HG03354 (cell line): ENCODE data around the gene CBLC.

ENCODE experiments used
- ATAC-seq: cut with Tn5 transposase; IDR thresholded peaks from one replicate; pipeline ENCODE4 v1.9.1; 2021; ENCODE audit warnings: mild to moderate bottlenecking; ENCODE audit not compliant: unreplicated experiment, poor library complexity, severe bottlenecking

The CBLC gene

GRCh38 chr19:44777715-44778347 lies at the start of gene CBLC:
TSS of gene CBLC (plus strand) at chr19:44777890. CDS start at chr19:44777932, 42 bp downstream.
- ATAC-seq = no peak

DNA sequence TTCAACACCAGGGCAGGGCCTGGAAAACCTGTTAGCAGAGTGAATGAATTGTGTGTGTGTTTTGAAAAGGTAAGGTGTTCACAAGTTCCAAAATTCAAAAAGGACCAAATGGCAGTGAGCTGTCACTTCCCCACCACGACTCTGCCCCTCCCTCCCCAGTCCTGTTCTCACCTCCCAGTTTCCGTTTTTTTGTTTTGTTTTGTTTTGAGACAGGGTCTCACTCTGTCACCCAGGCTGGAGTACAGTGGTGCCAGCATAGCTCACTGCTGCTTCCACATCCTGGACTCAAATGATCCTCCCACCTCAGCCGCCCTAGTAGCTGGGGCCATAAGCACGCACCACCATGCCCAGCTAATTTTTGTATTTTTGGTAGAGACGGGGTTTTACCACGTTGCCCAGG lies 49.5 kb upstream of the CBLC start:
- ATAC-seq = no peak

GRCh38 chr19:44729516-44730033 lies 48.1 kb upstream of the CBLC start:
- no peak for ATAC-seq

- ATAC-seq = no peak
Measured at GRCh38 chr19:44731081-44731480, 46.6 kb upstream of the CBLC start.

- ATAC-seq = no peak
Measured at GRCh38 chr19:44731622-44732021, 46.1 kb upstream of the CBLC start.

DNA sequence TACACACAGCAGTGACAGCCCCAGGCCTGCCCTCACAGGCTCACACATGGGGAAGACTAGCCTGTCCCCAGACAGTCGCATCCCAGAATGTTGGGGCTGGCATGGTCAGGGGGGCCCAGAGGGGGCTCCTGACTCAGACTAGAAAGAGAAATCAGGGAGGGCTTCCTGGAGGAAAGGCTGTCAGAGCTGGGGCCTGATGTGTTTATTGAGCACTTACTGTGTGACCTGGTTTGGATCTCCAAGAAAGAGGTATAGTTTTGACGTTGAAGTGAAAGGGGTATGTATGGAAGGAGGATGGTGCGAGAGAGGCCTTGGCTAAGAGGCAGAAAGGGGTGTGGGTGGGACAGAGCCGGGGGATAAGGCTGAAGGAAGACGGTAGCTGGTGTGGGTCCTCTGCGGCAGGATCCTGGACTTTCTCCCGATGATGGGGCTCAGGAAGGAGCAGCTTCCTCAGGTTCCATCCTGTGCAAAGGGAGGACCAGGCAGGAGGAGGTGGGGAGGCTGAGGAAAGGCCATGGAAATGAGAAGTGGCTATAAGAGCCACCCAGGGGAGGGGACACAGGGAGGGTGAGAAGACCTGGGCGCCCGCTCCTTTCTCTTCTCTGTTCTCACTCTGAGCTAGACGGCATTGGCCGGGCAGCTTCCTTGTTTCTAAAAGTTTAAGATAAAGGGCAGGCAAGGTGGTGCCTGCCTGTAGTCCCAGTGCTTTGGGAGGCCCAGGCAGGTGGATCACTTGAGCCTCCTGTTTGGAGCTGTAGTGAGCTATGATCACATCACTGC lies 45.3 kb upstream of the CBLC start:
- ATAC-seq = no peak

DNA sequence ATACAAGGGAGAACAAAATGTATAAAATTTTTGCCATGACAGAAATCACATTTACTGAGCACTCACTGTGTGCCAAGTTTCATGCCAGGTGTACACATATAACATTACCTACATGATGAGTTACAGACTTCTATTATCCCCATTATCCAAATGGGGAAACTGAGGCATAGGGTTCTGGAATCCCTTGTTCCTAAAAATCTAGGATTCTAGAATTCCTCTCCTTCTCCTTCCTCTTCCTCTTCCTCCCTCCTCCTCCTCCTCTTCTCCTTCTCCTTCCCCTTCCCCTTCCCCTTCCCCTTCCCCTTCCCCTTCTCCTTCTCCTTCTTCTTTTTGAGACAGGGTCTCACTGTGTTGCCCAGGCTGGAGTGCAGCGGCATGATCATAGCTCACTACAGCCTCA lies 43.3 kb upstream of the CBLC start:
- no peak for ATAC-seq

DNA sequence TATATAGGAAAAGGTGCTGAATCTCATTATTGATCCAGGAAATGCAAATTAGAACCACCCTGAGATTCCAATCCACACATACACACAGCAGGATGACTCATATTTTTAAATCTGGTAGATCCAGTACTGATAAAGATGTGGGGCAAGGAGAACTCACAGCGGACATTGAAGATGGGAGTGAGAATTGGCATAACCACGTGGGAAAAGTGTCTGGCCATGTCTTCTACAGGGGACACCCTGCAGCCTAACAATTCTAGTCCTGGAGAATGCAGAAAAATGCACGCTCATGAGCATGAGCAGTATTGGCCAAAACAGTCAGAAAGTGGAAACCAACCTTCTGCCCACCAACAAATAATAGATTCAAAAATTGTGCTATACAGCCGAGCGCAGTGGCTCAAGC lies 42.7 kb upstream of the CBLC start:
- no peak for ATAC-seq

DNA sequence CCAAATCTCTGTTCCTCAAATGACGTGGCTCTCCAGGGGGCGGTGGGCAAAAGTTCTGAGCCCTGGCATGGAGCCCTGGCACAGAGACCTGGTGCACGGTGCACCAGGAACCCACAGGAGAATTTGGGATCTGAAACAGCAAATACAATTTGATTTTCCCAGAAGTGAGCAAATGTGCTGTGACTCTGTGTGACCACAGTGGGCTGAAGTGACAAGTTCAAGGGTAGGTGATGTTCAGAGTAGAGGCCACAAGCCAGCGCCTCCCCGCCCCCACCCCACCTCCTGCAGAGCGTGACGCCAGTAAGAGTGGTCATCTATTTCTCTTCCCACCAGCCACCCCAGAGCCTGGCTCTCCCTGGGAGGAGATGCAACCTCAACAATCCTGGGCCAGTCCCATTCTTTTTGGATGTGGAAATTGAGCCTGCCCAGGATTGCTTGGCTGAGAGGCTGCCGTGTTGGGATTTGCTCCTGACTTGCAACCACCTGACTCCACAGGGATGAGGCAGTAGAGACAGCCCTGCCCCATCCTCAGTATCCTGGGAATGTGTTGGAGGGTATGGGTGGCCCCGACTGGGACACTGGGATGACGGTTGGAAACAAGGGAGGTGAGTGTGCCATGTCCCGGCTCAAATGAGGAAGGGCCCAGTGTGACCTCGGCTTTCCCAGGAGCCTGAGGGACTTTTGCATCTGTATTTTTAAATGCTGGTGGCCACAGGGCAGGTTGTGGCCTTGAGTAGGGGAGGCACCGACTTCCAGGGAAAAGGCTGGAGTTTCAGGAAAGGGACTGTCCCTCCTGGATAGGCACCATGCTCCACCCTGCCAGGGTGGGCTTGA lies 40.2 kb upstream of the CBLC start:
- no peak for ATAC-seq

DNA sequence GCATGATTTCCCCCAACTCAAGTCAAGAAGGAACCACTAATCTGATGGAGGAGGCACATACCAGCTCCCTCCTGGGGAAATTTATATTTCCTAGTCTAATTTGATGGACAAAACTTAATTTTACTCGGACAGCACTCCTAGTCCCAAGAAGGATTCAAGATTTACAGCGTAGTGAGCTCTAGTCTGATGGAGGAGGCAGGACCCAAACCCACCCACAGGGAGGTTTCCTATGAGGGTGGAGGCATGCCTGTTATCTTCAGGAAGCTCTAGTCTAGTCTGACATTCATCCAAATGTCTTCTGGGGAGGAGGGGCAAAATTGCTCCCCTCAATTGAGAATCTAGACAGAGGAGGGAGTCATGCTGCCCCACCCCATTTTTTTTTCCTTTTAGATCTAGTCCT lies 39.6 kb upstream of the CBLC start:
- no peak for ATAC-seq

- ATAC-seq = no peak
Measured at GRCh38 chr19:44738603-44739558, 38.8 kb upstream of the CBLC start.

GRCh38 chr19:44740351-44740824 lies 37.3 kb upstream of the CBLC start:
- no peak for ATAC-seq

GRCh38 chr19:44741258-44741731 lies 36.4 kb upstream of the CBLC start:
- ATAC-seq = no peak

DNA sequence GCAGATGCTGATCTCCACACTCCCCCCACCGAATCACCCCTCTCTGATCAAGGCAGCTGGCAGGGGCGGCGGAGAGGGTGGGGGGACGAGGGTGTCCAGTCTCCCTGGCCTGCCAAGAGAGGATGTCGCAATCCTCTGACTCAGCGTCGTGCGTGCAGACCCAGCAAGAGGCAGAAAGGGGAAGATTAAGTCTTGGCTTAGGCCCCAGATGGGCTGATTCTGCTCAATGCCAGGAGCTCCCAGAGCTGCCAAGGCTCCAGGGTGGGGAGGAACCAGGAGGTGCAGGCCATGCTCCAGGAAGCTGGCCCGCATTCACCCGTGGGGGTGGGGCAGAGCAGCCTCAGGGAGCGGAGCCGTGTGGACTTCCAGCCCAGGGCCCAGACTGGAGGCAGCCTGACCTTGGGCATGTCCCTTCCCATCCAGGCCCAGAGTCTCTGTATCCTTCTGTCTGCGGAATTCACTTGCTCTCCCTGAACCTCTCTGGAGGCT lies 35.8 kb upstream of the CBLC start:
- ATAC-seq = no peak

- ATAC-seq = no peak
Measured at GRCh38 chr19:44742330-44743061, 35.2 kb upstream of the CBLC start.

DNA sequence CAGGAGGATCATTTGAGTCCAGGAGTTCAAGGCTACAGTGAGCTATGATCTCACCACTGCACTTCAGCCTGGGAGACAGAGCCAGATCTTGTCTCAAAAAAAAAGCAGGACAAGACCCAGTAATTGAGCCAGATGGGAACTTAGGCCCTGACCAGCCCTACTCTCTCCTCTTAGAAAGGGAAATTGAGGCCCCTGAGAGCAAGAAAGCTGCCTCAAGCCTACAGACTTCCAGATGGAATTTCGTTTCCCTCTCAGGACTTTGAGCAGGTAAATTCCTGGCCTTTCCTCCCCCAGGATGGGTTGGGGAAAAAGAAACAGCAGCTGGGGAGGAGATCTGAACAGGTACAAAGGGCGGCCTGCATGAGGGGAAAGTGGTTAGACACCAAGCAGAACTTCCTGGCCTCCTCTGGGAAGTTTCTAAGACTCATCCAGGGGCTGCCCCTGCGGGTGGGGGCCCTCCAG lies 32.8 kb upstream of the CBLC start:
- no peak for ATAC-seq

- no peak for ATAC-seq
Measured at GRCh38 chr19:44745341-44745831, 32.3 kb upstream of the CBLC start.
